RKO (cell line): ENCODE measurements around the gene SRPRB.

ENCODE experiments used
- DNase-seq: peaks from one replicate; pipeline ENCODE4 v3.0.0-alpha.2; 2016; ENCODE audit warnings: low spot score

Gene SRPRB

GRCh38 chr3:133868758-133869475, 63.3 kb downstream of the SRPRB start:
- DNase-seq = no peak

- DNase-seq = no peak
Observed at GRCh38 chr3:133869586-133869985, 64.0 kb downstream of the SRPRB start.

- DNase-seq = no peak
Observed at GRCh38 chr3:133870822-133871221, 65.2 kb downstream of the SRPRB start.
